B cell (primary cell): Measurements from ENCODE around the gene MYO10.

ENCODE experiments used
- CTCF ChIP-seq: fragments of 200-600 bp; IDR thresholded peaks from one replicate; pipeline ENCODE4 v1.8.0; 2022; ENCODE audit warnings: antibody characterized with exemption, mild to moderate bottlenecking
- EZH2 ChIP-seq: IDR thresholded peaks from 2 replicates; pipeline ENCODE4 v1.6.1; 2012; ENCODE audit warnings: borderline replicate concordance, low read depth, mild to moderate bottlenecking, moderate library complexity, low read length; ENCODE audit not compliant: insufficient read depth, poor library complexity, severe bottlenecking

- TF ChIP-seq EZH2 (no peak), CTCF (no peak)
Observed at GRCh38 chr5:16902846-16903245, 33.2 kb downstream of the MYO10 start.
